ENCODE measurements around the gene DCLK2.

The DCLK2 gene

GRCh38 chr4:150069353-150069752 lies 8.9 kb upstream of the DCLK2 start:
- DNase-seq (ENCODE audit: low spot score): no peak

- DNase-seq (ENCODE audit: low spot score): no peak
These were observed 7.6 kb upstream of the DCLK2 start for GRCh38 chr4:150070464-150071170.

GRCh38 chr4:150072471-150072870 lies 5.8 kb upstream of the DCLK2 start:
- no peak for DNase-seq (ENCODE audit: low spot score)

- DNase-seq (ENCODE audit: low spot score): no peak
These were observed 5.1 kb upstream of the DCLK2 start for GRCh38 chr4:150072906-150073714.

- no peak for DNase-seq (ENCODE audit: low spot score)
These were observed 4.2 kb upstream of the DCLK2 start for GRCh38 chr4:150074064-150074463.

GRCh38 chr4:150078579-150079080 lies 385 bp downstream of the DCLK2 start:
- no peak for DNase-seq (ENCODE audit: low spot score)

GRCh38 chr4:150079081-150079581 lies 886 bp downstream of the DCLK2 start:
- no peak for DNase-seq (ENCODE audit: low spot score)

- DNase-seq (ENCODE audit: low spot score): no peak
These were observed 2.1 kb downstream of the DCLK2 start for GRCh38 chr4:150080337-150080736.

GRCh38 chr4:150080875-150081274 lies 2.6 kb downstream of the DCLK2 start:
- no peak for DNase-seq (ENCODE audit: low spot score)

GRCh38 chr4:150082241-150082640 lies 4.0 kb downstream of the DCLK2 start:
- DNase-seq (ENCODE audit: low spot score): no peak

- DNase-seq (ENCODE audit: low spot score): no peak
These were observed 8.8 kb downstream of the DCLK2 start for GRCh38 chr4:150087006-150087405.

GRCh38 chr4:150089732-150090131 lies 11.5 kb downstream of the DCLK2 start:
- DNase-seq (ENCODE audit: low spot score): no peak

GRCh38 chr4:150090836-150091235 lies 12.6 kb downstream of the DCLK2 start:
- DNase-seq (ENCODE audit: low spot score): no peak

- no peak for DNase-seq (ENCODE audit: low spot score)
These were observed 16.4 kb downstream of the DCLK2 start for GRCh38 chr4:150094676-150095075.

- DNase-seq (ENCODE audit: low spot score): no peak
These were observed 18.4 kb downstream of the DCLK2 start for GRCh38 chr4:150096625-150097024.

GRCh38 chr4:150098214-150098613 lies 20.0 kb downstream of the DCLK2 start:
- no peak for DNase-seq (ENCODE audit: low spot score)

GRCh38 chr4:150104404-150105027 lies 26.3 kb downstream of the DCLK2 start:
- DNase-seq (ENCODE audit: low spot score): no peak

GRCh38 chr4:150106886-150107285 lies 28.6 kb downstream of the DCLK2 start:
- no peak for DNase-seq (ENCODE audit: low spot score)

- DNase-seq (ENCODE audit: low spot score): no peak
These were observed 30.4 kb downstream of the DCLK2 start for GRCh38 chr4:150108691-150109090.

GRCh38 chr4:150114641-150115040 lies 36.4 kb downstream of the DCLK2 start:
- DNase-seq (ENCODE audit: low spot score): no peak

- DNase-seq (ENCODE audit: low spot score): no peak
These were observed 37.6 kb downstream of the DCLK2 start for GRCh38 chr4:150115851-150116250.

- DNase-seq (ENCODE audit: low spot score): no peak
These were observed 38.3 kb downstream of the DCLK2 start for GRCh38 chr4:150116506-150116905.

GRCh38 chr4:150117094-150117493 lies 38.8 kb downstream of the DCLK2 start:
- DNase-seq (ENCODE audit: low spot score): no peak
